Activated naive CD8-positive, alpha-beta T cell treated with anti-CD3 and anti-CD28 coated beads, Interleukin-2, amount 50 U/mL, for 16 hours (primary cell): ENCODE data around the gene PCBP2.
"Not testable (repeated sequence)": the region's sequence is repeated elsewhere in the genome, so short reads cannot be mapped to it uniquely, and the experiment has no call there.

Experiments used
- DNase-seq: peaks from one replicate; pipeline ENCODE4 v3.0.0-alpha.2; 2020; ENCODE audit warnings: low read depth, low spot score

The PCBP2 gene

GRCh38 chr12:53472056-53472582 is 20.2 kb downstream of the PCBP2 start:
- no peak for DNase-seq

- DNase-seq, result no peak
Measured at GRCh38 chr12:53474077-53474476, 22.2 kb downstream of the PCBP2 start.

GRCh38 chr12:53474819-53475218 is 22.9 kb downstream of the PCBP2 start:
- DNase-seq, result no peak

- DNase-seq, result no peak
Measured at GRCh38 chr12:53476769-53477209, 24.9 kb downstream of the PCBP2 start.

DNA sequence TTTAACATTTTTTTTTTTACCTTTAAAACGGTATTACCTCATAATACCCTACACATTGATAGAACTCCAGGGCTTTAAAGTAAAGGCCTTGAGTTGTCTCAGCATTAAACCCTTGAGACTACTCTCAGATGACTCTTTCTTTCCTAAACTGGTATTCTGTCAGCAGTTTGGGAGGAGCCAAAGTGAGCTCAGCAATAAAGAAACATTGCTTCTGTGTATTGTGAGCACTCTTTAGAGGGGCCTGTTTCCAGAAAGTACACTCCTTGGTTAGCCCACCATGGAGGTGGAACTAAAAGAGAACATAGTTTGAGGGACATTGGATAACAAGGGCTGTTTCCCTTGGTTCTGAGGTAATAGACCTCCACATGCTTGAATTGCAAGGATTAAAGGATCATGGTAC is 27.0 kb downstream of the PCBP2 start:
- no peak for DNase-seq

DNA sequence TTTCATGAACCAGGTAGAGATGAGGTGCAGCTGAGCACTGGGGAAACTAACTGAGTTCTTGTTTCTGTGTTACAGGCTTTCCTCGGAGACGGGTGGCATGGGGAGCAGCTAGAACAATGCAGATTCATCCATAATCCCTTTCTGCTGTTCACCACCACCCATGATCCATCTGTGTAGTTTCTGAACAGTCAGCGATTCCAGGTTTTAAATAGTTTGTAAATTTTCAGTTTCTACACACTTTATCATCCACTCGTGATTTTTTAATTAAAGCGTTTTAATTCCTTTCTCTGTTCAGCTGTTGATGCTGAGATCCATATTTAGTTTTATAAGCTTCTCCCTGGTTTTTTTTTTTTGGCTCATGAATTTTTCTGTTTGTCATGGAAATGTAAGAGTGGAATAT is 27.4 kb downstream of the PCBP2 start:
- no peak for DNase-seq

- DNase-seq, result no peak
Measured at GRCh38 chr12:53480491-53481442, 28.9 kb downstream of the PCBP2 start.

DNA sequence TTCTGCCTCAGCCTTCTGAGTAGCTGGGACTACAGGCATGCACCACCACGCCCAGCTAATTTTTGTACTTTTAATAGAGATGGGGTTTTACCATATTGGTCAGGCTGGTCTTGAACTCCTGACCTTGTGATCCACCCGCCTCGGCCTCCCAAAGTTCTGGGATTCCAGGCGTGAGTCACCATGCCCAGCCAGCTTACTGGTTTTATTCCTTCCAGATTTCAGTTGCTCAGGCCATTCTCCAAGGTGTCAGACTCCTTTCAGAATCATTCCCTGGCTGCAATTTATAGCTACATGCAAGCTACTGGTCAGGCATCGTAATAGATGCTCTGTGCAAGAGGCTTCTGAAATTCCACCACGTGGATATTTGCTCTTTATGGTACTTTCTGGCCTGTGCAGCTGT is 29.6 kb downstream of the PCBP2 start:
- DNase-seq, result not testable (repeated sequence)

- no peak for DNase-seq
Measured at GRCh38 chr12:53481939-53482586, 30.2 kb downstream of the PCBP2 start.

GRCh38 chr12:53482626-53483168 is 30.8 kb downstream of the PCBP2 start:
- DNase-seq, result no peak

- DNase-seq, result no peak
Measured at GRCh38 chr12:53483225-53483978, 31.5 kb downstream of the PCBP2 start.

GRCh38 chr12:53483979-53484377 is 32.1 kb downstream of the PCBP2 start:
- DNase-seq, result no peak

- DNase-seq, result no peak
Measured at GRCh38 chr12:53484686-53485575, 33.0 kb downstream of the PCBP2 start.

DNA sequence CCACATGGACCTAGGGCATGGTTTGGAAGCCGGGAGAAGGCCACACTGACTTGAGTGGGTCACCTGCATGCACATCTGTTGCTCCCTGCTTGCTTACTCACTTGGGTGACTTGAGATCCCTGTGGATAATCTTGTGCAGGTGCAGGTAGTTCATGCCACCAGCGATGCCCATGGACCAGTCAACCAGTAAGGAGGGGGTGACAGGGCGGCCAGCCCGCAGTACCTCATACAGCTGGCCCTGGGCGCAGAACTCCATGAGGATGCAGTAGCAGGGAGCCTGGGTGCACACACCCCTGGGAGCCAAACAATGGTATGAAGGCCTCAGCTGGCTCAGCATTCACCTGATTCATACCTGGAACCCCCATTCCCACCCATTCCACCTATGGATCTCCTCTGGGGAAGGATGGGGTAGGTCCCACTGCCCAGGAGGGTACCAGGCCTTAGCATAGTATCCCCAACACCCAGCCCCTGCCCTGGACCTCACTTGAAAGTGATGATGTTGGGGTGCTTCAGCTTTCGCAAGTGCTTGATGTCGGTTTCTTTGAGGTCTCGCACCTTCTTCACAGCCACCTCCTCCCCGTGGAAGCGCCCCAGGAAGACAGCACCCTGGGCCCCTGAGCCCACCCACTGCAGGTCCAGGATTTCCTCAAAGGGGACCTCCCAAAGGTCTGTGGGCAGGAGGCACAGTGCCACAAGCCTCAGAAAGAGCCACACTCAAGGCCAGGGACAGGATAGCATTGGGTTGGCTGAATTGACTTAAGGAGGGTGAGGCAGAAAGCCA is 34.2 kb downstream of the PCBP2 start:
- no peak for DNase-seq

DNA sequence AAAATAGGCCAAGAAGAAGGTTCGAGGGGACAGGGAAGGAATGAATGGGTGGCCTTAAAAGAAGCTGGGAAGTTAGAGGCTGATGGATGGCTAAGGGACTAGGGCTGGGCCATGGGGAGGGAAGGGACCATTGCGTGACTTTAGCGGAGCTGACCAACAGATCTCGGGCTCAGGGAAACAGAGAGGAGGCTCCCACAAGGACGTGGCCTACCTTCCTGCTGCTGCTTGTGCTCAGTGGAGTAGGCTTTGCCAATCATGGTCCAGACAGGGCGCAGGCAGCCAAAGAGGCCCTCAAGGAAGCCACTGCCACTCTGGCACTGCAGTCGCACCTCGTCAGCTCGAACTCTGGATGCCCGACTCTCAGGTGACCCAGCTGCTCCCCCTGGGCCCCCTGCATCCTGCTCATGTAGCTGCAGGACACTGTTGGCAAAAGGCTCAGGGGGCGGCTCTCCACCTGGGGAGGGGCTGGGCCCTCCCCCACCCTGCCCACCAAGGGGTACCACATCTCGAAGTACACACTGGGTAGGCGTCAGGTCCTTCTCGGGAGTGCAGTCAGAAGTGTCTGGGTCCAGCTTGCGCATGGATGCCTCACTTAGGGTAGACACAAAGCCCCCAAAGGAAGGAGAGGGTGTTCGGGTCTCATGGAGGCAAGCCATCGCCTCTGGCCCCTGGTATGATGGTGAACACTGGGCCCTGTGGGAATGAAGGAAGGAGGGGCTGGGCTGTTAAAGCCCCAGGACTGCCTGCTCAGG is 35.0 kb downstream of the PCBP2 start:
- DNase-seq, result no peak

- DNase-seq, result no peak
Measured at GRCh38 chr12:53489242-53489864, 37.5 kb downstream of the PCBP2 start.

DNA sequence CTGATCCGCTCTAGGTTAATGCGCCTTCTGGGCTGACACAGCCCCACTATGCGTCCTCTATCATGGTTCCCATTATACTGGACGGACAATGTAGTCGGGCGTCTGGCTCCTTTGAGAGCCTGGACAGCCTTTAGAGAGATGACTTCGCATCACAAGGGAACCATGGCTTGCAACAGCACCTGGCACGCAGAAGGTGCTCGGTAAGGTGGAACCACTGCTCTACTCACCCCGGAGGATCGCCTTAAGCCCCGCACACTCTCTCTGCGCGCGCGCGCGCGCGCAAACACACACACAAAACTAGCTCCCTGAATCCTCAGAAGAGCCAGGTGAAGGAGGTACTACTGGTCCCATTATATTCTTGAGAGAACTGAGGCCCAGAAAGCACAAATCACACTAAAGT is 40.3 kb downstream of the PCBP2 start:
- no peak for DNase-seq

GRCh38 chr12:53492830-53493609 is 41.1 kb downstream of the PCBP2 start:
- peak; percentile 63 for DNase-seq
